Measurements from ENCODE around the gene BIRC6. TPM values are rescaled to one million over a fixed set of nuclear protein-coding genes. Genes with fewer than 3 reads are reported as not detected.
"Not testable (repeated sequence)": the region's sequence is repeated elsewhere in the genome, so short reads cannot be mapped to it uniquely, and the experiment has no call there.

BIRC6 gene
- total RNA-seq, 1 donor from 2014 or later, result 217 TPM

- DNase-seq, result no peak
Measured at GRCh38 chr2:32506446-32506845, 149.6 kb downstream of the BIRC6 start.

- no peak for DNase-seq
Measured at GRCh38 chr2:32514946-32515345, 158.1 kb downstream of the BIRC6 start.

- DNase-seq, result no peak
Measured at GRCh38 chr2:32516567-32516966, 159.7 kb downstream of the BIRC6 start.

GRCh38 chr2:32522770-32523169, 165.9 kb downstream of the BIRC6 start:
- DNase-seq, result no peak

GRCh38 chr2:32523686-32524085, 166.9 kb downstream of the BIRC6 start:
- no peak for DNase-seq

GRCh38 chr2:32532341-32532740, 175.5 kb downstream of the BIRC6 start:
- no peak for DNase-seq

GRCh38 chr2:32532961-32533360, 176.1 kb downstream of the BIRC6 start:
- no peak for DNase-seq

- no peak for DNase-seq
Measured at GRCh38 chr2:32534831-32535230, 178.0 kb downstream of the BIRC6 start.

- no peak for DNase-seq
Measured at GRCh38 chr2:32538735-32539134, 181.9 kb downstream of the BIRC6 start.

- not testable (repeated sequence) for DNase-seq
Measured at GRCh38 chr2:32552483-32552882, 195.7 kb downstream of the BIRC6 start.

GRCh38 chr2:32553829-32554432, 197.1 kb downstream of the BIRC6 start:
- DNase-seq, result peak; percentile 74

- DNase-seq, result no peak
Measured at GRCh38 chr2:32558492-32558891, 201.7 kb downstream of the BIRC6 start.

- no peak for DNase-seq
Measured at GRCh38 chr2:32559136-32559535, 202.3 kb downstream of the BIRC6 start.

GRCh38 chr2:32562906-32563305, 206.1 kb downstream of the BIRC6 start:
- no peak for DNase-seq

- DNase-seq, result no peak
Measured at GRCh38 chr2:32564417-32565035, 207.7 kb downstream of the BIRC6 start.

- DNase-seq, result no peak
Measured at GRCh38 chr2:32565902-32566301, 209.1 kb downstream of the BIRC6 start.

GRCh38 chr2:32572030-32572429, 215.2 kb downstream of the BIRC6 start:
- DNase-seq, result no peak

GRCh38 chr2:32572737-32573136, 215.9 kb downstream of the BIRC6 start:
- DNase-seq, result no peak

GRCh38 chr2:32591669-32592463, 235.0 kb downstream of the BIRC6 start:
- peak; percentile 70 for DNase-seq

GRCh38 chr2:32594573-32594972, 237.8 kb downstream of the BIRC6 start:
- no peak for DNase-seq

- no peak for DNase-seq
Measured at GRCh38 chr2:32611366-32611765, 254.5 kb downstream of the BIRC6 start.

- DNase-seq, result no peak
Measured at GRCh38 chr2:32611771-32612170, 254.9 kb downstream of the BIRC6 start.

- no peak for DNase-seq
Measured at GRCh38 chr2:32614084-32614483, 257.3 kb downstream of the BIRC6 start.

GRCh38 chr2:32617599-32618189, 260.9 kb downstream of the BIRC6 start:
- no peak for DNase-seq
